ENCODE data around the gene ZNF705A.
"Not testable (repeated sequence)": the region's sequence is repeated elsewhere in the genome, so short reads cannot be mapped to it uniquely, and the experiment has no call there.

DNA sequence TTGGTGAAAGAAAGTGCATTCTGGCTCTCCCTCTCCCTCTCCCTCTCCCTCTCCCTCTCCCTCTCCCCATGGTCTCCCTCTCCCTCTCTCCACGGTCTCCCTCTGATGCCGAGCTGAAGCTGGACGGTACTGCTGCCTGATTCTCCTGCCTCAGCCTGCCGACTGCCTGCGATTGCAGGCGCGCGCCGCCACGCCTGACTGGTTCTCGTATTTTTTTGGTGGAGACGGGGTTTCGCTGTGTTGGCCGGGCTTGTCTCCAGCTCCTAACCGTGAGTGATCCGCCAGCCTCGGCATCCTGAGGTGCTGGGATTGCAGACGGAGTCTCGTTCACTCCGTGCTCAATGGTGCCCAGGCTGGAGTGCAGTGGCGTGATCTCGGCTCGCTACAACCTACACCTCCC is 26.5 kb downstream of the ZNF705A start:
- not testable (repeated sequence) for TF ChIP-seq CTCF (IDR thresholded peaks at IDR 0.05); ZFX (IDR thresholded peaks at IDR 0.05; ENCODE audit: borderline replicate concordance)
